A549 (cell line): ENCODE data around the gene SLC2A14.

Experiments
- EP300 ChIP-seq, 2 experiments: fragments of >200 bp; sonication (Bioruptor Twin); formaldehyde crosslinking; IDR thresholded peaks; 2 replicates in 1 of 2; 3 replicates in 1 of 2; pipeline ENCODE4 v1.6.1; 2016 to 2017
- JUNB ChIP-seq: fragments of >200 bp; sonication (Bioruptor Twin); formaldehyde crosslinking; IDR thresholded peaks from 2 replicates; pipeline ENCODE4 v1.6.1; 2016
- NFE2L2 ChIP-seq: fragments of 150-350 bp; conservative IDR thresholded peaks from 2 replicates; pipeline ENCODE4 v1.6.1; 2014; ENCODE audit warnings: low read length
- POLR2A ChIP-seq: IDR thresholded peaks from 2 replicates; pipeline ENCODE4 v1.6.1; 2012; ENCODE audit warnings: mild to moderate bottlenecking, low read length
- SMC3 ChIP-seq: fragments of >200 bp; sonication (Bioruptor Twin); formaldehyde crosslinking; IDR thresholded peaks from 3 replicates; pipeline ENCODE4 v1.6.1; 2018; ENCODE audit warnings: inconsistent platforms
- TP53 ChIP-seq: fragments of 250-450 bp; sonication (Bioruptor Pico); IDR thresholded peaks from 2 replicates; pipeline ENCODE4 v1.5.0; 2021; ENCODE audit warnings: mild to moderate bottlenecking, moderate library complexity
- TF ChIP-seq, protein P1 (sequence below): fragments of >200 bp; sonication (Bioruptor Twin); formaldehyde crosslinking; IDR thresholded peaks from 3 replicates; pipeline ENCODE4 v1.5.1; 2016
- TF ChIP-seq, protein P2 (sequence below): fragments of 200-600 bp; sonication (generic); IDR thresholded peaks from 2 replicates; pipeline ENCODE4 v1.6.1; 2016; ENCODE audit warnings: antibody characterized with exemption, mild to moderate bottlenecking, moderate library complexity
- TF ChIP-seq, protein P3 (sequence below): fragments of 250-450 bp; sonication (Bioruptor Pico); IDR thresholded peaks from 2 replicates; pipeline ENCODE4 v1.5.0; 2021; ENCODE audit warnings: mild to moderate bottlenecking, moderate library complexity, borderline replicate concordance

DNA sequence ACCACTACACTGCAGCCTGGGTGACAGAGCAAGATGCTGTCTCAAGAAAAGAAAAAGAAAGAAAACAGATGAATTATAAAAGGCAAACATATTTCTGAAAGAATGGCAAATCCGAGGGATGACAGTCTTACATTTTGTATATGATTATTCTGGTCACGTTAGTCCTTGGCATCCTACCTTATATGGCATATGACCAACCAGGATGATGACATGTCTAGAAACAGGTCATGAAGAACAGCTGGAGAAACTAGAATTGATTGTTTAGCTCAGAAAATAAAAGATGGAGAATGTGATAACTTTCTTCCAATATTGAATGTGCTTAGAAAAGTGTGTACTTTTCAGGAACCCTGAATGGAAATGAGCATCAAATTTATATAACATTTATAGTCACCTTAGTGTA lies 19.2 kb downstream of the SLC2A14 start:
- TF ChIP-seq SMC3: no peak
- TF ChIP-seq JUNB: no peak
- TF ChIP-seq TP53: no peak
- TF ChIP-seq, protein P1, sequence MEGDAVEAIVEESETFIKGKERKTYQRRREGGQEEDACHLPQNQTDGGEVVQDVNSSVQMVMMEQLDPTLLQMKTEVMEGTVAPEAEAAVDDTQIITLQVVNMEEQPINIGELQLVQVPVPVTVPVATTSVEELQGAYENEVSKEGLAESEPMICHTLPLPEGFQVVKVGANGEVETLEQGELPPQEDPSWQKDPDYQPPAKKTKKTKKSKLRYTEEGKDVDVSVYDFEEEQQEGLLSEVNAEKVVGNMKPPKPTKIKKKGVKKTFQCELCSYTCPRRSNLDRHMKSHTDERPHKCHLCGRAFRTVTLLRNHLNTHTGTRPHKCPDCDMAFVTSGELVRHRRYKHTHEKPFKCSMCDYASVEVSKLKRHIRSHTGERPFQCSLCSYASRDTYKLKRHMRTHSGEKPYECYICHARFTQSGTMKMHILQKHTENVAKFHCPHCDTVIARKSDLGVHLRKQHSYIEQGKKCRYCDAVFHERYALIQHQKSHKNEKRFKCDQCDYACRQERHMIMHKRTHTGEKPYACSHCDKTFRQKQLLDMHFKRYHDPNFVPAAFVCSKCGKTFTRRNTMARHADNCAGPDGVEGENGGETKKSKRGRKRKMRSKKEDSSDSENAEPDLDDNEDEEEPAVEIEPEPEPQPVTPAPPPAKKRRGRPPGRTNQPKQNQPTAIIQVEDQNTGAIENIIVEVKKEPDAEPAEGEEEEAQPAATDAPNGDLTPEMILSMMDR: no peak
- TF ChIP-seq EP300 (IDR thresholded peaks at IDR 0.05): no peak
- TF ChIP-seq POLR2A: no peak
- TF ChIP-seq, protein P2, sequence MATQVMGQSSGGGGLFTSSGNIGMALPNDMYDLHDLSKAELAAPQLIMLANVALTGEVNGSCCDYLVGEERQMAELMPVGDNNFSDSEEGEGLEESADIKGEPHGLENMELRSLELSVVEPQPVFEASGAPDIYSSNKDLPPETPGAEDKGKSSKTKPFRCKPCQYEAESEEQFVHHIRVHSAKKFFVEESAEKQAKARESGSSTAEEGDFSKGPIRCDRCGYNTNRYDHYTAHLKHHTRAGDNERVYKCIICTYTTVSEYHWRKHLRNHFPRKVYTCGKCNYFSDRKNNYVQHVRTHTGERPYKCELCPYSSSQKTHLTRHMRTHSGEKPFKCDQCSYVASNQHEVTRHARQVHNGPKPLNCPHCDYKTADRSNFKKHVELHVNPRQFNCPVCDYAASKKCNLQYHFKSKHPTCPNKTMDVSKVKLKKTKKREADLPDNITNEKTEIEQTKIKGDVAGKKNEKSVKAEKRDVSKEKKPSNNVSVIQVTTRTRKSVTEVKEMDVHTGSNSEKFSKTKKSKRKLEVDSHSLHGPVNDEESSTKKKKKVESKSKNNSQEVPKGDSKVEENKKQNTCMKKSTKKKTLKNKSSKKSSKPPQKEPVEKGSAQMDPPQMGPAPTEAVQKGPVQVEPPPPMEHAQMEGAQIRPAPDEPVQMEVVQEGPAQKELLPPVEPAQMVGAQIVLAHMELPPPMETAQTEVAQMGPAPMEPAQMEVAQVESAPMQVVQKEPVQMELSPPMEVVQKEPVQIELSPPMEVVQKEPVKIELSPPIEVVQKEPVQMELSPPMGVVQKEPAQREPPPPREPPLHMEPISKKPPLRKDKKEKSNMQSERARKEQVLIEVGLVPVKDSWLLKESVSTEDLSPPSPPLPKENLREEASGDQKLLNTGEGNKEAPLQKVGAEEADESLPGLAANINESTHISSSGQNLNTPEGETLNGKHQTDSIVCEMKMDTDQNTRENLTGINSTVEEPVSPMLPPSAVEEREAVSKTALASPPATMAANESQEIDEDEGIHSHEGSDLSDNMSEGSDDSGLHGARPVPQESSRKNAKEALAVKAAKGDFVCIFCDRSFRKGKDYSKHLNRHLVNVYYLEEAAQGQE: no peak
- TF ChIP-seq NFE2L2: no peak
- TF ChIP-seq, protein P3, sequence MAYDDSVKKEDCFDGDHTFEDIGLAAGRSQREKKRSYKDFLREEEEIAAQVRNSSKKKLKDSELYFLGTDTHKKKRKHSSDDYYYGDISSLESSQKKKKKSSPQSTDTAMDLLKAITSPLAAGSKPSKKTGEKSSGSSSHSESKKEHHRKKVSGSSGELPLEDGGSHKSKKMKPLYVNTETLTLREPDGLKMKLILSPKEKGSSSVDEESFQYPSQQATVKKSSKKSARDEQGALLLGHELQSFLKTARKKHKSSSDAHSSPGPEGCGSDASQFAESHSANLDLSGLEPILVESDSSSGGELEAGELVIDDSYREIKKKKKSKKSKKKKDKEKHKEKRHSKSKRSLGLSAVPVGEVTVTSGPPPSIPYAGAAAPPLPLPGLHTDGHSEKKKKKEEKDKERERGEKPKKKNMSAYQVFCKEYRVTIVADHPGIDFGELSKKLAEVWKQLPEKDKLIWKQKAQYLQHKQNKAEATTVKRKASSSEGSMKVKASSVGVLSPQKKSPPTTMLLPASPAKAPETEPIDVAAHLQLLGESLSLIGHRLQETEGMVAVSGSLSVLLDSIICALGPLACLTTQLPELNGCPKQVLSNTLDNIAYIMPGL: no peak
